Stimulated activated CD4-positive, alpha-beta T cell treated with anti-CD3 and anti-CD28 coated beads, Interleukin-12 subunit alpha, Interleukin-12 subunit beta, amount 100 ng/mL, for 4 hours (primary cell): ENCODE results near the gene DDX56.
"Not testable (repeated sequence)": the region's sequence is repeated elsewhere in the genome, so short reads cannot be mapped to it uniquely, and the experiment has no call there.

Experiments used
- DNase-seq: peaks from one replicate; pipeline ENCODE4 v3.0.0-alpha.2; 2020

DDX56 gene

GRCh38 chr7:44595934-44596635 lies 22.4 kb upstream of the DDX56 start:
- DNase-seq: no peak

GRCh38 chr7:44590910-44591309 lies 17.2 kb upstream of the DDX56 start:
- DNase-seq: no peak

- peak; percentile 44 for DNase-seq
These were observed 14.4 kb upstream of the DDX56 start for GRCh38 chr7:44587843-44588711.

- DNase-seq: no peak
These were observed 9.6 kb upstream of the DDX56 start for GRCh38 chr7:44583146-44583865.

- DNase-seq: peak; percentile 100
These were observed 8.3 kb upstream of the DDX56 start, which contains the start of gene TMED4 for GRCh38 chr7:44581879-44582603. TMED4 (minus strand) TSS chr7:44582231; CDS start chr7:44582206, 25 bp downstream.

- DNase-seq: peak; percentile 26
These were observed 7.5 kb upstream of the DDX56 start for GRCh38 chr7:44580945-44581878.

- no peak for DNase-seq
These were observed 2.5 kb upstream of the DDX56 start for GRCh38 chr7:44576228-44576627.

GRCh38 chr7:44575054-44575453 lies 1.3 kb upstream of the DDX56 start:
- DNase-seq: no peak

- DNase-seq: no peak
These were observed 672 bp upstream of the DDX56 start for GRCh38 chr7:44574287-44574872.

GRCh38 chr7:44572771-44573170 lies 937 bp downstream of the DDX56 start:
- no peak for DNase-seq

- DNase-seq: no peak
These were observed 3.7 kb downstream of the DDX56 start for GRCh38 chr7:44569959-44570358.

- no peak for DNase-seq
These were observed 4.7 kb downstream of the DDX56 start for GRCh38 chr7:44568771-44569560.

- no peak for DNase-seq
These were observed 5.8 kb downstream of the DDX56 start for GRCh38 chr7:44567884-44568283.

GRCh38 chr7:44566680-44567079 lies 7.0 kb downstream of the DDX56 start:
- DNase-seq: no peak

- no peak for DNase-seq
These were observed 7.7 kb downstream of the DDX56 start for GRCh38 chr7:44565795-44566559.

GRCh38 chr7:44565097-44565794 lies 8.5 kb downstream of the DDX56 start:
- DNase-seq: peak; percentile 60

GRCh38 chr7:44564606-44565005 lies 9.1 kb downstream of the DDX56 start:
- DNase-seq: no peak

- no peak for DNase-seq
These were observed 10.5 kb downstream of the DDX56 start for GRCh38 chr7:44563171-44563679.

GRCh38 chr7:44562622-44562962 lies 11.1 kb downstream of the DDX56 start:
- DNase-seq: not testable (repeated sequence)
